PC-9 (cell line): Measurements from ENCODE around the gene AAMDC. TPM values are rescaled to one million over a fixed set of nuclear protein-coding genes. Genes with fewer than 3 reads are reported as not detected.
A peak's percentile ranks its signal among the peaks of the same experiment; 100 is the strongest.

ENCODE experiments used
- Bru-seq: library from RNA; stranded (reverse); fragments of 400-500 nt; gene quantifications from one replicate; lab custom pipeline; 2021; lab: Mats Ljungman, UMichigan
- BruChase-seq, 2 experiments: library from RNA; stranded (reverse); fragments of 400-500 nt; gene quantifications; one replicate each; lab custom pipeline; 2021; lab: Mats Ljungman, UMichigan
- BruUV-seq: library from RNA; stranded (reverse); fragments of 400-500 nt; replicated peaks from 2 replicates; lab custom pipeline; 2021; lab: Mats Ljungman, UMichigan
- CTCF ChIA-PET: fragments of 300-600 bp; sonication (Branson Sonifier 250); formaldehyde crosslinking; loops from one replicate; lab custom pipeline; 2022; ENCODE audit warnings: antibody characterized with exemption; lab: Charles Lee
- POLR2A ChIA-PET: fragments of 300-600 bp; sonication (Branson Sonifier 250); formaldehyde crosslinking; loops from one replicate; lab custom pipeline; 2022; ENCODE audit warnings: antibody characterized with exemption; ENCODE audit not compliant: unreplicated experiment; lab: Charles Lee
- DNase-seq, 2 experiments: peaks; one replicate each; pipeline versions ENCODE4 v3.0.0 to v3.0.0-alpha.2; 2015 to 2022; ENCODE audit warnings: mixed read lengths in 1 of 2
- H2AFZ ChIP-seq: fragments of 200-600 bp; sonication (generic); 2 replicates; pipeline ENCODE4 v1.8.1; 2017; ENCODE audit warnings: antibody characterized with exemption
- H3F3A ChIP-seq: fragments of 200-600 bp; sonication (generic); 2 replicates; pipeline ENCODE4 v1.8.1; 2017; ENCODE audit warnings: antibody characterized with exemption, mild to moderate bottlenecking, low read depth; ENCODE audit not compliant: insufficient read depth
- H3K27ac ChIP-seq: fragments of 200-600 bp; sonication (generic); 2 replicates; pipeline ENCODE4 v1.6.1; 2016; ENCODE audit warnings: mixed run types
- H3K27me3 ChIP-seq: fragments of 200-600 bp; sonication (generic); 2 replicates; pipeline ENCODE4 v1.6.1; 2016; ENCODE audit warnings: low read depth, mixed run types; ENCODE audit not compliant: insufficient read depth
- H3K36me3 ChIP-seq: fragments of 200-600 bp; sonication (generic); 2 replicates; pipeline ENCODE4 v1.6.1; 2016; ENCODE audit warnings: low read depth, mixed run types
- H3K4me1 ChIP-seq: fragments of 200-600 bp; sonication (generic); replicated peaks from 2 replicates; pipeline ENCODE4 v1.6.1; 2016; ENCODE audit warnings: mixed run types; ENCODE audit not compliant: insufficient read depth
- H3K4me2 ChIP-seq: fragments of 200-600 bp; sonication (generic); 2 replicates; pipeline ENCODE4 v1.6.1; 2017; ENCODE audit warnings: mixed run types
- H3K4me3 ChIP-seq: fragments of 200-600 bp; sonication (generic); 2 replicates; pipeline ENCODE4 v1.6.1; 2016; ENCODE audit warnings: mixed run types
- H3K79me2 ChIP-seq: fragments of 200-600 bp; sonication (generic); 2 replicates; pipeline ENCODE4 v1.6.1; 2017; ENCODE audit warnings: low read depth, mixed run types
- H3K9me2 ChIP-seq: fragments of 200-600 bp; sonication (generic); 2 replicates; pipeline ENCODE4 v1.8.1; 2017; ENCODE audit warnings: mild to moderate bottlenecking; ENCODE audit not compliant: insufficient read depth
- H3K9me3 ChIP-seq: fragments of 200-600 bp; sonication (generic); 2 replicates; pipeline ENCODE4 v1.8.1; 2016; ENCODE audit warnings: low read depth; ENCODE audit not compliant: insufficient read depth
- H4K20me1 ChIP-seq: fragments of 200-600 bp; sonication (generic); 2 replicates; pipeline ENCODE4 v1.8.1; 2017; ENCODE audit not compliant: insufficient read depth
- EZH2 ChIP-seq: fragments of 200-600 bp; sonication (generic); IDR thresholded peaks from 2 replicates; pipeline ENCODE4 v1.8.0; 2017; ENCODE audit warnings: antibody characterized with exemption, low read depth
- intact Hi-C: fragments of 100-400 bp; cut with micrococcal nuclease; formaldehyde crosslinking; loops from one replicate; pipeline ENCODE4 v1.10.0; 2022; ENCODE audit not compliant: unreplicated experiment
- long read RNA-seq: library from polyadenylated mRNA; stranded (forward); transcript quantifications from one replicate; pipeline ENCODE4 v2.0.0, GENCODE V29; 2022
- total RNA-seq: library from RNA; stranded (reverse); gene quantifications from 2 replicates; pipeline ENCODE4 v1.2.3, GENCODE V29; 2021
- TF ChIP-seq, protein P1 (sequence below): fragments of 200-600 bp; sonication (generic); conservative IDR thresholded peaks from 2 replicates; pipeline ENCODE4 v1.6.1; 2017; ENCODE audit warnings: mixed run types, antibody characterized with exemption, mild to moderate bottlenecking, moderate library complexity

AAMDC gene
- total RNA-seq (39.8 and 59.3 TPM in 2 replicates), Bru-seq, nascent RNA (percentile 54 among the genes with signal in this experiment), BruChase-seq, experiment 1, labeled RNA remaining after a 2-hour chase (percentile 55 among the genes with signal in this experiment), BruChase-seq, experiment 2, labeled RNA remaining after a 6-hour chase (percentile 46 among the genes with signal in this experiment)
- long read RNA-seq, transcript AAMDC-206 (5 exons, 579 nt) = minor isoform, 28 of 138 reads
- long read RNA-seq, transcript AAMDC-202 (4 exons, 531 nt) = major isoform, 62 of 138 reads
- long read RNA-seq, partial matches to known transcripts = 13 of 138 reads
- long read RNA-seq, other reads (novel, unspliced or antisense) = 35 of 138 reads

DNA sequence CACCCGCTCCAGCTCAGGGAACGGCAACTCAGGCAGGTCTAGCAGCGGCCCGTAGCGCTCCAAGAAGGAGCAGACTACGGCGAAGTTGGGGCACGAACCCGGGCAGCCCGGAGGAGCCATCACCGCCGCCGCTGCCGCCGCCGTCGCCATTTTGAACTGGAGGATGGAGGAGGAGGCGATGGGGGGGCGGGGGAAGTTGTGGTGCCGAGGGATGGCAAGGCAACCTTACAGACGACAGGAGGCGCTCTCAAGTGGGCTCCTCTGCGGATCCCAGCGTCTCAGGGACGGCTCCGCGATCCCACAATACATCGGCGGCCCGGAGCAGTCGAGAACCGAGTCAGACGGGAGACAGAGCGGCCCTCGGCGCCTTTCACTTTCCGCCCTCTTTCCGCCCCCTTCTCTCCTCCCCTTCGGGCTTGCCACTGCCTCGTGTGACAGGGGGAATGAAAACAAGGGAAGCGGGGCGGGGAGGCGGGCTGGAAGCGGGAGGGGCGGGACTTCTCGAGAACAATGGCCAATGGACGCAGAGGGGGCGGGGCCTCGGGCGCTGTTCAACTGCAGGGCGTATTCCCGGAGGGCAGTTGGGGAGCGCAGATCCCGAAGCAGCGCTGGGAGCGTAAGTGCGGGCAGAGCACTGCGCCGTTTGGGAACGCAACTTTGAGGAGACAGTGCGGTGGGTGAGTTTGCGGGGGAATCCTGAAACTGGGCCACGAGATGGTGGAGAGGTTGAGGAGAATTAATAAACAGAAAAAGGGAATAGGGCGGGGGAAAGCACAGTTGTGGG, at the start of gene AAMDC, which contains the start of gene RSF1:
TSS of gene AAMDC (plus strand) at position 580 of the 784 bp plus-strand sequence. CDS start 21,353 bp downstream, outside the sequence.
TSS of gene RSF1 (minus strand) at position 158 of the 784 bp plus-strand sequence. CDS start at position 150, 8 bp downstream.
- no TSS peak for BruUV-seq
- intact Hi-C loops = loop anchor here (1.0 to 5.0 kb wide), 5 partner anchors 174 to 742 kb away; partner anchors contain the start of genes CLNS1A, INTS4, KCTD21 and USP35
- ChIA-PET POLR2A (no interaction called here), CTCF (interaction anchor here (1.0 to 1.5 kb wide), 2 partner anchors 174 kb away, joined by 3 to 5 read pairs; partner anchors contain the start of gene INTS4)
- no peaks in the 10 kb centered on the region for H3K27me3 ChIP-seq
- H3K4me1 ChIP-seq = peaks cover 38% of the 10 kb centered on the region
- peaks cover 24% of the 10 kb centered on the region for H3K36me3 ChIP-seq
- H2AFZ ChIP-seq = peak within 1 kb of the TSS; percentile 97
- H3K9me3 ChIP-seq = 0 out of 2 replicates have a peak, but pooled peaks cover 2% of the 10 kb centered on the region
- DNase-seq = peak; percentile 97 to 99
- H3K79me2 ChIP-seq = peaks cover 46% of the 10 kb centered on the region
- no peak for TF ChIP-seq EZH2
- TF ChIP-seq, protein P1, sequence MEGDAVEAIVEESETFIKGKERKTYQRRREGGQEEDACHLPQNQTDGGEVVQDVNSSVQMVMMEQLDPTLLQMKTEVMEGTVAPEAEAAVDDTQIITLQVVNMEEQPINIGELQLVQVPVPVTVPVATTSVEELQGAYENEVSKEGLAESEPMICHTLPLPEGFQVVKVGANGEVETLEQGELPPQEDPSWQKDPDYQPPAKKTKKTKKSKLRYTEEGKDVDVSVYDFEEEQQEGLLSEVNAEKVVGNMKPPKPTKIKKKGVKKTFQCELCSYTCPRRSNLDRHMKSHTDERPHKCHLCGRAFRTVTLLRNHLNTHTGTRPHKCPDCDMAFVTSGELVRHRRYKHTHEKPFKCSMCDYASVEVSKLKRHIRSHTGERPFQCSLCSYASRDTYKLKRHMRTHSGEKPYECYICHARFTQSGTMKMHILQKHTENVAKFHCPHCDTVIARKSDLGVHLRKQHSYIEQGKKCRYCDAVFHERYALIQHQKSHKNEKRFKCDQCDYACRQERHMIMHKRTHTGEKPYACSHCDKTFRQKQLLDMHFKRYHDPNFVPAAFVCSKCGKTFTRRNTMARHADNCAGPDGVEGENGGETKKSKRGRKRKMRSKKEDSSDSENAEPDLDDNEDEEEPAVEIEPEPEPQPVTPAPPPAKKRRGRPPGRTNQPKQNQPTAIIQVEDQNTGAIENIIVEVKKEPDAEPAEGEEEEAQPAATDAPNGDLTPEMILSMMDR = peak; percentile 85
- H4K20me1 ChIP-seq = peaks cover 35% of the 10 kb centered on the region
- peaks cover 14% of the 10 kb centered on the region for H3F3A ChIP-seq
- peak within 1 kb of the TSS; percentile 55 for H3K27ac ChIP-seq
- H3K4me2 ChIP-seq = peak within 1 kb of the TSS; percentile 99
- no peaks in the 10 kb centered on the region for H3K9me2 ChIP-seq
- peak within 1 kb of the TSS; percentile 89 for H3K4me3 ChIP-seq

DNA sequence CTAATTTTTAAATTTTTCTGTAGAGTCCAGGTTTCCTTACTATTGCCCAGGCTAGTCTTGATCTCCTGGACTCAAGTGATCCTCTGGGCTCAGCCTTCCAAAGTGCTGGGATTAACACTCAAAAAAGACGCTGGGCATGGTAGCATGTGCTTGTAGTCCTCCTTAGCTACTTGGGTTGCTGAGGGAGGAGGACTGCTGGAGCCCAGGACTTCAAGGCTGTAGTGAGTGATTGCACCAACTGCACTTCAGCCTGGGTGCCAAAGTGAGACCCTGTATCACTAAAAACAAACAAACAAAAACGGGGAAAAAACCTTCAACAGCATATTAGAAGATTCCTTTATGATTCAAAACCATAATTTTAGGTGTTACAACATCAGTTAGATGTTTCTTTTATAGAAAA, 45.0 kb upstream of the AAMDC start:
- no peaks in the 10 kb centered on the region for H3K9me2 ChIP-seq
- peaks cover 14% of the 10 kb centered on the region for H3F3A ChIP-seq
- DNase-seq = no peak
- intact Hi-C loops = loop anchor here (1.0 kb wide), 1 partner anchor 224 kb away; no protein-coding TSS in a partner anchor
- H3K4me2 ChIP-seq = no peak overlapping the region
- no peaks in the 10 kb centered on the region for H3K27me3 ChIP-seq
- no peaks in the 10 kb centered on the region for H3K4me1 ChIP-seq
- H3K4me3 ChIP-seq = no peak overlapping the region
- H3K9me3 ChIP-seq = no peaks in the 10 kb centered on the region
- BruUV-seq = no TSS peak
- H4K20me1 ChIP-seq = peaks cover 93% of the 10 kb centered on the region
- H3K36me3 ChIP-seq = no peaks in the 10 kb centered on the region
- ChIA-PET POLR2A (no interaction called here), CTCF (interaction anchor here (0.5 kb wide), 1 partner anchor 358 kb away, joined by 3 read pairs; no protein-coding TSS in a partner anchor)
- H3K27ac ChIP-seq = no peak overlapping the region
- TF ChIP-seq, protein P1 = no peak
- TF ChIP-seq EZH2 = no peak
- H3K79me2 ChIP-seq = peaks cover 86% of the 10 kb centered on the region
- no peak overlapping the region for H2AFZ ChIP-seq

DNA sequence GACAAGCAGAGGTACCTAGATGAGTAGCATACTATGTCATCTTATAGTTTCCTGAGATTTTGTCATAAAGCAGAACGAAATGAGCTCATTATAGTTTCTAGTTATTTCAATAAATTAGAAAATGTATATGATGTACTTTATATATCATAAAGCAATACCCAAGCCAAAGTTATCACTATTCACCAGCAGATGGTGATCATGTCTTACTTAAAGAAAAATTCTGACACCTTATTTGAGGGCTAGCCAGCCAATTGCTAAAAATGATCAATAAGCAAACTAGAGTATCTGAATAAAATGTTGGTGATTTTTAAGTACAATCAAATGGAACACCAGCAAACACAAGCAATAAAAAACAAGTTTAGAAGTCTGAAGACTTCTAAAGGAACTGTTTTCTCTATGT, 44.5 kb upstream of the AAMDC start:
- Histone ChIP-seq H3K36me3 (no peaks in the 10 kb centered on the region), H3K27ac (no peak overlapping the region), H3K9me2 (no peaks in the 10 kb centered on the region), H2AFZ (no peak overlapping the region), H3F3A (peaks cover 14% of the 10 kb centered on the region), H3K4me1 (no peaks in the 10 kb centered on the region), H3K79me2 (peaks cover 86% of the 10 kb centered on the region), H3K9me3 (no peaks in the 10 kb centered on the region), H3K4me3 (no peak overlapping the region), H3K27me3 (no peaks in the 10 kb centered on the region), H4K20me1 (peaks cover 93% of the 10 kb centered on the region), H3K4me2 (no peak overlapping the region)
- intact Hi-C loops = loop anchor here (1.0 kb wide), 1 partner anchor 224 kb away; no protein-coding TSS in a partner anchor
- CTCF ChIA-PET = interaction anchor here (0.5 kb wide), 1 partner anchor 358 kb away, joined by 3 read pairs; no protein-coding TSS in a partner anchor
- POLR2A ChIA-PET = no interaction called here
- no peak for DNase-seq
- no TSS peak for BruUV-seq
- TF ChIP-seq, protein P1 = peak; percentile 81
- TF ChIP-seq EZH2 = no peak
